B cell (primary cell): ENCODE results near the gene PBOV1. TPM values are rescaled to one million over a fixed set of nuclear protein-coding genes. Genes with fewer than 3 reads are reported as not detected.

Source experiments
- ATAC-seq: fragments of 200-7000 bp; cut with Tn5 transposase; one replicate; pipeline ENCODE4 v1.10.0; 2021; ENCODE audit warnings: low read depth, mild to moderate bottlenecking, moderate number of reproducible peaks, moderate library complexity
- CTCF ChIA-PET: fragments of 350-600 bp; sonication (Branson Sonifier 250); formaldehyde crosslinking; loops from one replicate; lab custom pipeline; 2021; ENCODE audit warnings: antibody characterized with exemption, inconsistent platforms; lab: Charles Lee
- POLR2A ChIA-PET: fragments of 350-600 bp; sonication (Branson Sonifier 250); formaldehyde crosslinking; loops from one replicate; lab custom pipeline; 2021; ENCODE audit warnings: antibody characterized with exemption; lab: Charles Lee
- DNase-seq: peaks from one replicate; pipeline ENCODE4 v3.0.0; 2013
- H2AFZ ChIP-seq: 2 replicates; pipeline ENCODE4 v1.6.1; 2012; ENCODE audit warnings: mild to moderate bottlenecking, low read depth, low read length; ENCODE audit not compliant: insufficient read depth, poor library complexity, severe bottlenecking
- H3K27ac ChIP-seq, 2 donors: 1 replicate in 1 of 2; 2 replicates in 1 of 2; pipeline ENCODE4 v1.5.1; 2012 to 2013; ENCODE audit warnings: low read length in 2 of 2, mild to moderate bottlenecking in 2 of 2, moderate library complexity in 1 of 2
- H3K27me3 ChIP-seq, 4 experiments: fragments of 200-600 bp in 1 of 4; sonication (generic) in 1 of 4; replicated peaks in 1 of 4; 1 replicate in 2 of 4; 2 replicates in 2 of 4; pipeline versions ENCODE4 v1.6.1 to v1.7.0; 2013 to 2016; ENCODE audit warnings: low read length in 3 of 4, mild to moderate bottlenecking in 2 of 4, mixed read lengths in 1 of 4, moderate library complexity in 1 of 4; ENCODE audit not compliant: insufficient read depth in 4 of 4, control insufficient read depth in 3 of 4; ENCODE audit errors: control extremely low read depth in 1 of 4
- H3K36me3 ChIP-seq, 2 experiments: replicated peaks in 1 of 2; 1 replicate in 1 of 2; 2 replicates in 1 of 2; pipeline versions ENCODE4 v1.6.1 to v1.7.1; 2013; ENCODE audit warnings: low read length in 1 of 2; ENCODE audit not compliant: insufficient read depth in 2 of 2, control insufficient read depth in 1 of 2; ENCODE audit errors: control extremely low read depth in 1 of 2, extremely low read depth in 1 of 2
- H3K4me1 ChIP-seq, 2 donors: fragments of 200-600 bp in 1 of 2; sonication (generic) in 1 of 2; 1 replicate in 1 of 2; 2 replicates in 1 of 2; pipeline versions ENCODE4 v1.5.1 to v1.6.1; 2013 to 2017; ENCODE audit warnings: low read length in 2 of 2; ENCODE audit not compliant: control insufficient read depth in 2 of 2, insufficient read depth in 2 of 2
- H3K4me2 ChIP-seq: replicated peaks from 2 replicates; pipeline ENCODE3; 2012; ENCODE audit warnings: mild to moderate bottlenecking, low read depth, low read length; ENCODE audit not compliant: poor library complexity, severe bottlenecking
- H3K4me3 ChIP-seq, 5 experiments: fragments of 200-600 bp in 1 of 5; sonication (generic) in 1 of 5; 1 replicate in 3 of 5; 2 replicates in 2 of 5; pipeline versions ENCODE4 v1.5.1 to v1.7.0; 2011 to 2016; ENCODE audit warnings: low read length in 4 of 5, mild to moderate bottlenecking in 4 of 5, low read depth in 2 of 5, control low read depth in 1 of 5, moderate library complexity in 1 of 5; ENCODE audit not compliant: insufficient read depth in 1 of 5; ENCODE audit errors: control extremely low read depth in 1 of 5, extremely low read depth in 1 of 5
- H3K79me2 ChIP-seq: fragments of 200-600 bp; sonication (generic); one replicate; pipeline ENCODE4 v1.6.0; 2016; ENCODE audit warnings: low read length; ENCODE audit not compliant: control insufficient read depth, insufficient read depth
- H3K9ac ChIP-seq: fragments of 200-600 bp; sonication (generic); 2 replicates; pipeline ENCODE4 v1.6.1; 2017; ENCODE audit warnings: mild to moderate bottlenecking, low read length, moderate library complexity
- H3K9me3 ChIP-seq, 3 donors: one replicate each; pipeline versions ENCODE4 v1.6.1 to v1.7.1; 2013; ENCODE audit warnings: low read length in 2 of 3; ENCODE audit not compliant: control insufficient read depth in 2 of 3, insufficient read depth in 1 of 3; ENCODE audit errors: control extremely low read depth in 1 of 3
- H4K20me1 ChIP-seq: 2 replicates; pipeline ENCODE4 v1.6.0; 2012; ENCODE audit warnings: mild to moderate bottlenecking, low read length; ENCODE audit not compliant: insufficient read depth, control insufficient read depth, poor library complexity, severe bottlenecking
- H3K27ac Mint-ChIP-seq: one replicate; pipeline ENCODE4 v1.8.0; 2021; ENCODE audit warnings: mixed read lengths
- H3K27me3 Mint-ChIP-seq: one replicate; pipeline ENCODE4 v1.8.0; 2021; ENCODE audit warnings: mixed read lengths
- H3K4me1 Mint-ChIP-seq: one replicate; pipeline ENCODE4 v1.8.0; 2021; ENCODE audit warnings: mixed read lengths
- H3K4me3 Mint-ChIP-seq: one replicate; pipeline ENCODE4 v1.8.0; 2021; ENCODE audit warnings: mixed read lengths
- H3K9me3 Mint-ChIP-seq: one replicate; pipeline ENCODE4 v1.8.0; 2022; ENCODE audit warnings: mixed read lengths; ENCODE audit not compliant: insufficient read depth
- EZH2 ChIP-seq: IDR thresholded peaks from 2 replicates; pipeline ENCODE4 v1.6.1; 2012; ENCODE audit warnings: borderline replicate concordance, low read depth, mild to moderate bottlenecking, moderate library complexity, low read length; ENCODE audit not compliant: insufficient read depth, poor library complexity, severe bottlenecking
- WGBS: methylation state at CpG from one replicate; pipeline ENCODE4 v1.1.5; 2013; ENCODE audit warnings: missing lambda C conversion rate; ENCODE audit not compliant: insufficient coverage; 5-methylcytosine and 5-hydroxymethylcytosine counted together
- intact Hi-C: fragments of 100-400 bp; cut with micrococcal nuclease; formaldehyde crosslinking; loops from one replicate; pipeline ENCODE4 v1.10.0; 2022
- polyA plus RNA-seq: library from polyadenylated mRNA; depleted of rRNA; stranded (reverse); fragments of >200 nt; gene quantifications from 2 replicates; pipeline ENCODE4 v1.2.3, GENCODE V29; 2012
- total RNA-seq, 2 donors: library from RNA; stranded (reverse); fragments of 120-200 nt in 1 of 2; gene quantifications; 1 replicate in 1 of 2; 2 replicates in 1 of 2; pipeline versions ENCODE4 v1.2.3 to v1.2.4, GENCODE V29; 2013 to 2022

Gene PBOV1
- total and polyA plus RNA-seq, 2 donors (not counting 1 experiment from before 2014, with no cell fraction given), result not detected

- TF ChIP-seq EZH2, result no peak
- H3K27me3 Mint-ChIP-seq, result peaks cover 35% of the 10 kb centered on the region
- H3K9ac ChIP-seq, result no peak overlapping the region
Measured at GRCh38 chr6:138175596-138175995, 42.7 kb downstream of the PBOV1 start.

More at GRCh38 chr6:138175596-138175995, 42.7 kb downstream of the PBOV1 start:
- Histone ChIP-seq H3K4me1 (no peaks in the 10 kb centered on the region), H3K4me2 (no peak overlapping the region), H3K27me3 (peaks cover 0 to 12% (median 7%) of the 10 kb centered on the region in 4 experiments), H3K36me3 (no peaks in the 10 kb centered on the region), H3K9me3 (peaks cover 7 to 23% (median 13%) of the 10 kb centered on the region in 3 donors), H3K27ac (no peak overlapping the region), H4K20me1 (no peaks in the 10 kb centered on the region), H3K4me3 (no peak overlapping the region), H3K79me2 (no peaks in the 10 kb centered on the region), H2AFZ (no peak overlapping the region)
- ChIA-PET CTCF (no interaction called here), POLR2A (no interaction called here)
- no peak overlapping the region for H3K4me3 Mint-ChIP-seq
- no peak overlapping the region for H3K27ac Mint-ChIP-seq
- H3K4me1 Mint-ChIP-seq, result no peaks in the 10 kb centered on the region
- H3K9me3 Mint-ChIP-seq, result peaks cover 14% of the 10 kb centered on the region
- DNase-seq (no peak), ATAC-seq (no peak)
- WGBS, result 100% methylated on average over 1 of the region's 2 CpGs
- intact Hi-C loops, result no loop called here

Other genes with a start within 250 kb of the PBOV1 start
- gene PERP, start 111.1 kb downstream of the PBOV1 start, total RNA-seq, result 0.22 and 0.27 TPM in 2 replicates
- gene PERP, start 111.1 kb downstream of the PBOV1 start, polyA plus RNA-seq, result 0.29 and 0.30 TPM in 2 replicates
- gene ARFGEF3, start 56.6 kb downstream of the PBOV1 start, total RNA-seq, result not detected in 2 replicates
- gene ARFGEF3, start 56.6 kb downstream of the PBOV1 start, polyA plus RNA-seq, result not detected in 2 replicates
- not detected in 2 replicates for gene SMIM28, start 159.4 kb upstream of the PBOV1 start, total RNA-seq
- not detected in 2 replicates for gene SMIM28, start 159.4 kb upstream of the PBOV1 start, polyA plus RNA-seq
- 35.1 and 40.7 TPM in 2 replicates for gene HEBP2, start 185.7 kb upstream of the PBOV1 start, total RNA-seq
- gene HEBP2, start 185.7 kb upstream of the PBOV1 start, polyA plus RNA-seq, result 8.5 and 12.4 TPM in 2 replicates